Neuron (in vitro differentiated cells): Measurements from ENCODE around the gene LILRA6.

Source experiments
- H2AFZ ChIP-seq: one replicate; pipeline ENCODE4 v1.6.1; 2013; ENCODE audit warnings: low read depth, mild to moderate bottlenecking, inconsistent platforms, low read length, moderate library complexity
- H3K27me3 ChIP-seq: one replicate; pipeline ENCODE4 v1.6.1; 2013; ENCODE audit warnings: low read length; ENCODE audit not compliant: insufficient read depth
- H3K36me3 ChIP-seq: one replicate; pipeline ENCODE4 v1.6.1; 2013; ENCODE audit warnings: low read length; ENCODE audit not compliant: insufficient read depth
- H3K4me1 ChIP-seq: one replicate; pipeline ENCODE4 v1.6.1; 2013; ENCODE audit warnings: low read length; ENCODE audit not compliant: insufficient read depth
- H3K4me3 ChIP-seq: 2 replicates; pipeline ENCODE4 v1.5.1; 2013; ENCODE audit warnings: mild to moderate bottlenecking, low read length, moderate library complexity
- H3K9me3 ChIP-seq: one replicate; pipeline ENCODE4 v1.6.1; 2013; ENCODE audit warnings: low read length

LILRA6 gene

GRCh38 chr19:54190503-54191010, 52.0 kb downstream of the LILRA6 start:
- peak overlapping the region; percentile 52 for H2AFZ ChIP-seq
- H3K36me3 ChIP-seq, result peaks cover 29% of the 10 kb centered on the region
- H3K4me3 ChIP-seq, result peak overlapping the region; percentile 79
- peaks cover 19% of the 10 kb centered on the region for H3K4me1 ChIP-seq
- no peaks in the 10 kb centered on the region for H3K27me3 ChIP-seq
- H3K9me3 ChIP-seq, result no peaks in the 10 kb centered on the region

GRCh38 chr19:54189735-54190502, 52.7 kb downstream of the LILRA6 start:
- no peaks in the 10 kb centered on the region for H3K27me3 ChIP-seq
- no peaks in the 10 kb centered on the region for H3K9me3 ChIP-seq
- H3K4me3 ChIP-seq, result peak overlapping the region; percentile 79
- peaks cover 19% of the 10 kb centered on the region for H3K4me1 ChIP-seq
- peak overlapping the region; percentile 52 for H2AFZ ChIP-seq
- peaks cover 27% of the 10 kb centered on the region for H3K36me3 ChIP-seq

GRCh38 chr19:54189145-54189734, 53.4 kb downstream of the LILRA6 start, which contains the start of gene MBOAT7:
TSS of gene MBOAT7 (minus strand) at chr19:54189580. CDS start at chr19:54188508, 1,072 bp downstream.
- Histone ChIP-seq H3K9me3 (no peaks in the 10 kb centered on the region), H3K36me3 (peaks cover 28% of the 10 kb centered on the region), H3K4me1 (peaks cover 19% of the 10 kb centered on the region), H2AFZ (peak within 1 kb of the TSS; percentile 52), H3K4me3 (peak within 1 kb of the TSS; percentile 79), H3K27me3 (no peaks in the 10 kb centered on the region)

- Histone ChIP-seq H3K9me3 (no peaks in the 10 kb centered on the region), H3K4me1 (peaks cover 19% of the 10 kb centered on the region), H3K4me3 (peak overlapping the region; percentile 56), H3K27me3 (no peaks in the 10 kb centered on the region), H2AFZ (no peak overlapping the region), H3K36me3 (peaks cover 28% of the 10 kb centered on the region)
These were observed 54.2 kb downstream of the LILRA6 start for GRCh38 chr19:54188215-54188871.

GRCh38 chr19:54186934-54187381, 55.6 kb downstream of the LILRA6 start:
- H3K36me3 ChIP-seq, result peaks cover 23% of the 10 kb centered on the region
- H3K4me1 ChIP-seq, result peaks cover 11% of the 10 kb centered on the region
- H3K4me3 ChIP-seq, result no peak overlapping the region
- H3K9me3 ChIP-seq, result no peaks in the 10 kb centered on the region
- no peak overlapping the region for H2AFZ ChIP-seq
- no peaks in the 10 kb centered on the region for H3K27me3 ChIP-seq
